SK-N-SH (cell line): ENCODE results near the gene ZNF385A. TPM values are rescaled to one million over a fixed set of nuclear protein-coding genes. Genes with fewer than 3 reads are reported as not detected.

Experiments used
- CTCF ChIA-PET: fragments of 300-600, 350-600 bp; formaldehyde crosslinking; extraction: SDS; loops from one replicate; lab custom pipeline; 2021; lab: Yijun Ruan, JAX
- POLR2A ChIA-PET: fragments of 350-600 bp; sonication (Branson Sonifier 250); formaldehyde crosslinking; extraction: SDS; loops from one replicate; lab custom pipeline; 2020; ENCODE audit warnings: antibody characterized with exemption, inconsistent platforms; lab: Yijun Ruan, JAX
- DNase-seq: peaks from one replicate; pipeline ENCODE4 v3.0.0; 2012
- H2AFZ ChIP-seq: fragments of 200-600 bp; sonication (generic); 2 replicates; pipeline ENCODE4 v1.8.1; 2016; ENCODE audit warnings: antibody characterized with exemption, mild to moderate bottlenecking, low read depth
- H3F3A ChIP-seq: fragments of 200-600 bp; sonication (generic); replicated peaks from 2 replicates; pipeline ENCODE3; 2016; ENCODE audit warnings: antibody characterized with exemption, mild to moderate bottlenecking; ENCODE audit not compliant: insufficient read depth
- H3K27ac ChIP-seq, 2 experiments: fragments of 200-500 bp in 1 of 2; fragments of 200-600 bp in 1 of 2; sonication (Bioruptor generic) in 1 of 2; sonication (generic), shearing (Covaris generic) in 1 of 2; 2 replicates each; pipeline versions ENCODE4 v1.5.1 to v1.6.1; 2014 to 2016; ENCODE audit warnings: low read depth in 2 of 2, inconsistent platforms in 1 of 2, low read length in 1 of 2, mild to moderate bottlenecking in 1 of 2, mixed read lengths in 1 of 2
- H3K27me3 ChIP-seq: fragments of 200-600 bp; sonication (generic), shearing (Covaris generic); 2 replicates; pipeline ENCODE4 v1.6.1; 2016; ENCODE audit warnings: mixed run types; ENCODE audit not compliant: insufficient read depth
- H3K36me3 ChIP-seq, 2 experiments: fragments of 200-500 bp in 1 of 2; fragments of 200-600 bp in 1 of 2; sonication (Bioruptor generic) in 1 of 2; sonication (generic) in 1 of 2; replicated peaks in 1 of 2; 2 replicates each; pipeline versions ENCODE3 to v1.5.1; 2014 to 2016; ENCODE audit warnings: low read length in 1 of 2, mild to moderate bottlenecking in 1 of 2; ENCODE audit not compliant: insufficient read depth in 2 of 2, control insufficient read depth in 1 of 2
- H3K4me1 ChIP-seq, 2 experiments: fragments of 200-500 bp in 1 of 2; fragments of 200-600 bp in 1 of 2; sonication (Bioruptor generic) in 1 of 2; sonication (generic), shearing (Covaris generic) in 1 of 2; 2 replicates each; pipeline versions ENCODE4 v1.5.1 to v1.6.1; 2014 to 2016; ENCODE audit warnings: low read depth in 1 of 2, low read length in 1 of 2, mixed run types in 1 of 2; ENCODE audit not compliant: insufficient read depth in 2 of 2, control insufficient read depth in 1 of 2
- H3K4me2 ChIP-seq: fragments of 200-600 bp; sonication (generic), shearing (Covaris generic); 2 replicates; pipeline ENCODE4 v1.6.1; 2017; ENCODE audit warnings: mixed run types
- H3K4me3 ChIP-seq, 2 experiments: fragments of 200-500 bp in 1 of 2; fragments of 200-600 bp in 1 of 2; sonication (Bioruptor generic) in 1 of 2; sonication (generic), shearing (Covaris generic) in 1 of 2; 2 replicates each; pipeline versions ENCODE4 v1.5.1 to v1.8.1; 2014 to 2016; ENCODE audit warnings: low read depth in 2 of 2, inconsistent platforms in 1 of 2, low read length in 1 of 2, mild to moderate bottlenecking in 1 of 2, mixed read lengths in 1 of 2, moderate library complexity in 1 of 2
- H3K79me2 ChIP-seq: fragments of 200-600 bp; sonication (generic); 2 replicates; pipeline ENCODE4 v1.8.1; 2017; ENCODE audit warnings: mild to moderate bottlenecking; ENCODE audit not compliant: insufficient read depth
- H3K9ac ChIP-seq: fragments of 200-600 bp; sonication (generic); 2 replicates; pipeline ENCODE4 v1.6.1; 2017; ENCODE audit warnings: mixed run types
- H3K9me2 ChIP-seq: fragments of 200-600 bp; sonication (generic); 2 replicates; pipeline ENCODE4 v1.6.1; 2017; ENCODE audit warnings: mixed run types
- H3K9me3 ChIP-seq: fragments of 200-600 bp; sonication (generic); 2 replicates; pipeline ENCODE4 v1.6.1; 2017; ENCODE audit warnings: mixed run types, mild to moderate bottlenecking, moderate library complexity
- H4K20me1 ChIP-seq: fragments of 200-600 bp; sonication (generic); 2 replicates; pipeline ENCODE4 v1.6.1; 2017; ENCODE audit warnings: mild to moderate bottlenecking, mixed run types; ENCODE audit not compliant: insufficient read depth
- EP300 ChIP-seq, 2 experiments: IDR thresholded peaks; 2 replicates each; pipeline versions ENCODE4 v1.4.0 to v1.6.1; 2012; ENCODE audit warnings: borderline replicate concordance in 1 of 2, low read depth in 1 of 2, low read length in 1 of 2
- EZH2phosphoT487 ChIP-seq: fragments of 200-600 bp; sonication (generic); IDR thresholded peaks from 2 replicates; pipeline ENCODE4 v1.6.1; 2017; ENCODE audit warnings: low read depth, mixed run types, mild to moderate bottlenecking, antibody characterized with exemption, moderate library complexity, borderline replicate concordance
- FOXM1 ChIP-seq: IDR thresholded peaks from 2 replicates; pipeline ENCODE4 v1.4.0; 2012; ENCODE audit warnings: low read depth, mild to moderate bottlenecking
- IRF3 ChIP-seq: fragments of 150-350 bp; IDR thresholded peaks from 2 replicates; pipeline ENCODE4 v1.6.1; 2016; ENCODE audit warnings: mild to moderate bottlenecking, low read depth, low read length
- JUND ChIP-seq: IDR thresholded peaks from 2 replicates; pipeline ENCODE4 v1.4.0; 2012
- MAX ChIP-seq: IDR thresholded peaks from 2 replicates; pipeline ENCODE4 v1.4.0; 2012; ENCODE audit warnings: low read depth
- MXI1 ChIP-seq: IDR thresholded peaks from 2 replicates; pipeline ENCODE4 v1.6.1; 2012; ENCODE audit warnings: mild to moderate bottlenecking, low read depth, low read length, improper control_type of control experiment
- NFIC ChIP-seq: IDR thresholded peaks from 2 replicates; pipeline ENCODE4 v1.4.0; 2012; ENCODE audit warnings: borderline replicate concordance
- POLR2AphosphoS5 ChIP-seq: IDR thresholded peaks from 2 replicates; pipeline ENCODE4 v1.6.1; 2012; ENCODE audit warnings: low read depth, low read length
- RAD21 ChIP-seq: IDR thresholded peaks from 2 replicates; pipeline ENCODE4 v1.6.1; 2012; ENCODE audit warnings: mild to moderate bottlenecking, low read length
- RXRA ChIP-seq: IDR thresholded peaks from 2 replicates; pipeline ENCODE4 v1.4.0; 2012; ENCODE audit warnings: low read depth, mild to moderate bottlenecking, borderline replicate concordance
- SIN3A ChIP-seq: IDR thresholded peaks from 2 replicates; pipeline ENCODE4 v1.6.1; 2012; ENCODE audit warnings: low read depth, mild to moderate bottlenecking, low read length, moderate library complexity, borderline replicate concordance
- SMC3 ChIP-seq: IDR thresholded peaks from 2 replicates; pipeline ENCODE4 v1.6.1; 2012; ENCODE audit warnings: low read depth, low read length, improper control_type of control experiment
- TCF12 ChIP-seq: IDR thresholded peaks from 2 replicates; pipeline ENCODE4 v1.4.0; 2012
- YY1 ChIP-seq: IDR thresholded peaks from 2 replicates; pipeline ENCODE4 v1.4.0; 2012; ENCODE audit warnings: low read depth, mild to moderate bottlenecking
- WGBS: methylation state at CpG from one replicate; pipeline ENCODE4 v1.1.6; 2017; ENCODE audit warnings: low lambda C conversion rate; 5-methylcytosine and 5-hydroxymethylcytosine counted together
- polyA plus RNA-seq, 3 experiments: library from polyadenylated mRNA; depleted of rRNA; stranded (reverse); fragments of >200 nt; gene quantifications; 2 replicates each; pipeline ENCODE4 v1.2.3, GENCODE V29; 2012
- TF ChIP-seq, protein P1 (sequence below): IDR thresholded peaks from 2 replicates; pipeline ENCODE4 v1.4.0; 2012; ENCODE audit warnings: low read depth, borderline replicate concordance

Gene ZNF385A
- polyA plus RNA-seq, 1 of the 3 experiments (the other 2 are of a cell fraction) = 2.6 TPM

DNA sequence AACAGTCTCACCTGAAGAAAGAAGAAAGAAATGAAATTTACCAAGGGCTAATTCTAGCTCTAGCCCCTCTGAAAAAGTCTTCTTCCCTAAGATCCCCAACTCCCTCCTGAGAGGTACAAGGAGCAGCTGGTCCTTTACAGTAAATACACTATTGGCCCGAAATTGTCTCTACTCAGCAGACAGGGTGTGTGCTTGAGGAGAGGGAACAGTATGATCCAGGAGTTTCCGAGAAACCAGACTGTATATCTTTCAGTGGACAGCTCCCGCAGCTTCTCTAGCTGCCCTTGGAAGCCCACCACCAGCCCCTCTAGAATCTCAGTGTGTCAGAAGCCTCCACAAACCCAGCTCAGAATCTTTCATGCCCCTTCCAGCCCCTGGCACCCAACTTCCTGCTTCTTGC, 28.3 kb downstream of the ZNF385A start:
- Histone ChIP-seq H3K9me2 (no peaks in the 10 kb centered on the region), H3K4me2 (no peak overlapping the region), H3F3A (peaks cover 14% of the 10 kb centered on the region), H3K36me3 (peaks cover 0 to 4% of the 10 kb centered on the region in 2 experiments)
- no peak for TF ChIP-seq IRF3
- no peak for TF ChIP-seq SIN3A
- no peak for TF ChIP-seq MAX
- TF ChIP-seq EZH2phosphoT487 = no peak
- TF ChIP-seq MXI1 = no peak
- no peak for TF ChIP-seq SMC3
- TF ChIP-seq, protein P1, sequence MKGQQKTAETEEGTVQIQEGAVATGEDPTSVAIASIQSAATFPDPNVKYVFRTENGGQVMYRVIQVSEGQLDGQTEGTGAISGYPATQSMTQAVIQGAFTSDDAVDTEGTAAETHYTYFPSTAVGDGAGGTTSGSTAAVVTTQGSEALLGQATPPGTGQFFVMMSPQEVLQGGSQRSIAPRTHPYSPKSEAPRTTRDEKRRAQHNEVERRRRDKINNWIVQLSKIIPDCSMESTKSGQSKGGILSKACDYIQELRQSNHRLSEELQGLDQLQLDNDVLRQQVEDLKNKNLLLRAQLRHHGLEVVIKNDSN = no peak
- TF ChIP-seq TCF12 = no peak
- TF ChIP-seq RXRA = no peak
- no peak for TF ChIP-seq POLR2AphosphoS5
- TF ChIP-seq NFIC = no peak
- TF ChIP-seq JUND = no peak
- TF ChIP-seq RAD21 = no peak
- TF ChIP-seq YY1 = no peak
- no peak for TF ChIP-seq EP300 (IDR thresholded peaks at IDR 0.05; ENCODE audit: borderline replicate concordance in 1 of 2, low read depth in 1 of 2, low read length in 1 of 2)
- no peak for TF ChIP-seq FOXM1
- TF ChIP-seq, all 33 proteins: peak for 0
- ChIA-PET CTCF (interaction anchor here (1.3 to 9.2 kb wide), 6 partner anchors 15 to 323 kb away, joined by 3 to 266 read pairs (median 71); partner anchors contain the start of genes COPZ1, HOXC5 and ZNF385A), POLR2A (interaction anchor here (2.1 kb wide), 1 partner anchor 76 kb away, joined by 9 read pairs; the partner anchor contains the start of genes CBX5 and HNRNPA1)
- no peak overlapping the region for H3K4me3 ChIP-seq
- 100% methylated on average over 3 of the region's 3 CpGs for WGBS
- H4K20me1 ChIP-seq = no peaks in the 10 kb centered on the region
- peak overlapping the region in 1 of 2 experiments; percentile 19; a peak in 1 of 4 replicates for H3K27ac ChIP-seq
- DNase-seq = no peak
- H3K9ac ChIP-seq = no peak overlapping the region
- no peaks in the 10 kb centered on the region for H3K9me3 ChIP-seq
- H3K4me1 ChIP-seq = peaks cover 51 to 72% of the 10 kb centered on the region in 2 experiments
- H3K27me3 ChIP-seq = no peaks in the 10 kb centered on the region
- H3K79me2 ChIP-seq = no peaks in the 10 kb centered on the region
- no peak overlapping the region for H2AFZ ChIP-seq
